ENCODE measurements around the gene GPR146. TPM values are rescaled to one million over a fixed set of nuclear protein-coding genes. Genes with fewer than 3 reads are reported as not detected.

The GPR146 gene
- total RNA-seq, 1 experiment from 2014 or later = 9.2 TPM

DNA sequence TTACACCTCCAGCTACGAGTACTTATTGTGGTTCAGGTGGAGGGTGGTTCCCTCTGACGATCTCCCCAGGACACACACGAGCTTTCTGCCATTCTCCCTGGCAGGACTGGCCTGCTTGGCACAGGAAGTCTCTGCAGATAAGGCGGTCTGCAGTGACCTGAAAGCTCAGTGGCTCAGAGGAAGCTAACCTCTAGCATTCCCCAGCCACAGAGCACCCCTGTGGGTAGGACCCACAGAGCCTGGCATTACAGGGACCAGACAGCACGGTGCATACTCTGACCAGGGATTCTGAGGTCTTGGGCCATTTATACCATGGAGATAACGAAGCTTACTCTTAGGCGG, 1.9 kb upstream of the GPR146 start:
- H2AFZ ChIP-seq (ENCODE audit: low read length) = no peak overlapping the region
- no peaks in the 10 kb centered on the region for H3K36me3 ChIP-seq (ENCODE audit: insufficient read depth, low read length)
- H3K9me3 ChIP-seq (ENCODE audit: low read length) = no peaks in the 10 kb centered on the region
- no peak for DNase-seq
- no peaks in the 10 kb centered on the region for H3K79me2 ChIP-seq (ENCODE audit: low read length)
- H3K4me2 ChIP-seq (ENCODE audit: low read depth, low read length, poor library complexity, severe bottlenecking) = no peak overlapping the region
- H3K27ac ChIP-seq (ENCODE audit: low read length) = no peak overlapping the region
- H3K9me2 ChIP-seq (replicated peaks; ENCODE audit: insufficient read depth, low read length) = no peaks in the 10 kb centered on the region
- no peak overlapping the region for H3K4me3 ChIP-seq (ENCODE audit: low read length)
- H4K20me1 ChIP-seq (ENCODE audit: insufficient read depth, low read depth, low read length) = peaks cover 40% of the 10 kb centered on the region
- no peak overlapping the region for H3K9ac ChIP-seq (ENCODE audit: low read length)
- peaks cover 21% of the 10 kb centered on the region for H3K4me1 ChIP-seq (ENCODE audit: low read length)
- no peaks in the 10 kb centered on the region; the same call in 1 of the 2 replicates for H3K27me3 ChIP-seq (ENCODE audit: low read length)

GRCh38 chr7:1043552-1044188, 676 bp upstream of the GPR146 start:
- Histone ChIP-seq H3K4me1 (ENCODE audit: low read length) (peaks cover 21% of the 10 kb centered on the region), H3K27ac (ENCODE audit: low read length) (no peak overlapping the region), H2AFZ (ENCODE audit: low read length) (no peak overlapping the region), H3K4me2 (ENCODE audit: low read depth, low read length, poor library complexity, severe bottlenecking) (peak overlapping the region; percentile 53), H3K79me2 (ENCODE audit: low read length) (no peaks in the 10 kb centered on the region), H3K9ac (ENCODE audit: low read length) (0 out of 2 replicates have a peak overlapping the region, but pooled peaks have one; percentile 19), H3K27me3 (ENCODE audit: low read length) (no peaks in the 10 kb centered on the region; the same call in 1 of the 2 replicates), H3K9me2 (replicated peaks; ENCODE audit: insufficient read depth, low read length) (no peaks in the 10 kb centered on the region), H4K20me1 (ENCODE audit: insufficient read depth, low read depth, low read length) (peaks cover 53% of the 10 kb centered on the region), H3K9me3 (ENCODE audit: low read length) (no peaks in the 10 kb centered on the region), H3K4me3 (ENCODE audit: low read length) (peak overlapping the region; percentile 14; the same call in 1 of the 2 replicates), H3K36me3 (ENCODE audit: insufficient read depth, low read length) (no peaks in the 10 kb centered on the region)
- DNase-seq = no peak

DNA sequence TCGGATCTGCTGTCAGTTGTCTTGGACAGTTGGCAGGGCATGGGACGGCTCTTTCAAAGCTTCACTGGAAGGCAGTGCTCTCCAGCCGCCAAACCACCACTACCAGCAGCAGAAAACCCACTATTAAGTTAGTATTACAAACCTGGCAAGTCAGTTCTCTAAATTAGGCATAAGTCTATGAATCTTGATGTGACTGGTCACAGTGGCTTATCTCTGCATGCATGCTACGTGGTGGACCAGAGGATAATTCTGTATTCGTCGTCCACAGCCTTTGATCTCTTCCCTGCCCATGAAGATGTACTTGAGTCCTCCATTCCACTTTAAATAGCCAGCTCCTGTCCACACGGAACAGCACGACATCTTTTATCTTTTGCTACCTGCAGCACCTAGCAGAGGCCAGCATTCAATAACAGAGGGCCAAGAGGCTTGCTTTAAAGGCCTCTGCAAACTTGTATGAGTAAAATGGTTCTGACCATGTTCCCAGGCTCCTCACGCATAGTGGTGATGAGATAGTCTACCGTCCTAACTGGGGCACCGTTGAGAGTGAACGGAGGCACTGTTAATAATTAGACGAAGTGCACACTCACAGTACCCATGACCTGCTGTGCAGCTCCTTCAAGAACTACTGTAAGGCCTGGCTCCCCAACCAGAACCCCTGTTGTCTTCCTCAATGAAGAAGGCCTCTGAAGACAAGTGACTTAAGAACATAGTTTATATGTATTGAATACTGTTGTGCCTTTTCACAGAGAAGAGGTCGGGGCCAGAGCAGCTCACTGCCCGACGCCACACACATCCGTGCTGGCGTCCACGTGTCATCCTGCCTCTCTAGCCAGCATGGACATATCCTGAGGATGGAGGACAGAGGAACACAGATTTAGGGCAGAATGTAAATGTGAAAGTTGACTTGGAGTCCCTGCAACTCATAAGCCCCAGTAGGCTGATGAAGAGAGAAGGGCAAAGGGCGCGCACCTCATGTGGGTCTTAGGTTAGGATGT, 1.0 kb downstream of the GPR146 start:
- no peak overlapping the region for H2AFZ ChIP-seq (ENCODE audit: low read length)

DNA sequence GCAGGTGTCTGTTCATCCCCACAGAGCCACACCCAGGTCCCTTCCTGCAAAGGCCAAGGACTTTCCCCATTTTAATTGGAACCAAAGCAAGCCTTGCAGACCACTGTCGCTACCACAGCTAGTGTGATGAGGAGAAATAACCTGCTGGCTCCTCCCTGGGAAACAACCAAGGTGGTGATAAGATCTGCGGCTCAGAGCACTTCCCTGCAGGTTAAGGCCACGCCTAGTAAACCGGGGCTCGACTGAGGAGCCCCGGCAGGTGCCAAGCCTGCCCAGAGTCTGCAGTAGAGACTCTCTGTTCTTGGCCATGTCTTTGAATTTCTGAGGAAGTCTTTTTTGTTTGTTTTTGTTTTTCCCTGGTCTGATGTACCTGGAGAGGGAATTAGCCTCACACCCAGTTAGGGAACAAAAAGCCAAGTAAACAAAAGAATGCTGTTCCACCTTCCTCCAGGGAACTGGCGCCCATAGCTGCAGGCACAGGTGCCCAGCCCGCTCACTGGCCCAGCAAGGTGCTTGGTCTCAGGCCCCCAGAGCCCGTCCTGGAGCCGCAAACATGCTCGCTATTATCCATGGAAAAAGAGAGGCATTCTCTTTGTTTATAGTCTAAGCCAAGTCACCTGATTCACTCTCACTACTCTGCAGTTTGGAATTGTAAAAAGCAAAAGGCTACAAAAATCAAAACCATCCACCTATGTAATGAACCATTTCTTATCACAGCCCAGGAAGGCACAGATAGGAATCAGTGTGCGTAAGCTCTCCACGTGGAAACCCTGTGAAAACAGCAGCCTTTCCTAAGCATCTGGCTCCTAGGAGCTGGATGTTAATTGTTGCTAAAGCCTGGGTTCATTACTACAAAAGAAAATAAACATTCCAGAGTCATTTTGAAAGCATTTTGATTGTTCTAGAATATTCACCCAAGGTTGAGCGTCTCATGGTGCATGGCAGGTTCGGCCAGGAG, 2.7 kb downstream of the GPR146 start:
- Histone ChIP-seq H3K4me2 (ENCODE audit: low read depth, low read length, poor library complexity, severe bottlenecking) (no peak overlapping the region), H3K4me1 (ENCODE audit: low read length) (peaks cover 21% of the 10 kb centered on the region), H2AFZ (ENCODE audit: low read length) (no peak overlapping the region), H3K9ac (ENCODE audit: low read length) (no peak overlapping the region), H4K20me1 (ENCODE audit: insufficient read depth, low read depth, low read length) (peaks cover 72% of the 10 kb centered on the region), H3K9me3 (ENCODE audit: low read length) (no peaks in the 10 kb centered on the region), H3K4me3 (ENCODE audit: low read length) (no peak overlapping the region), H3K79me2 (ENCODE audit: low read length) (no peaks in the 10 kb centered on the region), H3K9me2 (replicated peaks; ENCODE audit: insufficient read depth, low read length) (no peaks in the 10 kb centered on the region), H3K27ac (ENCODE audit: low read length) (no peak overlapping the region), H3K36me3 (ENCODE audit: insufficient read depth, low read length) (no peaks in the 10 kb centered on the region), H3K27me3 (ENCODE audit: low read length) (no peaks in the 10 kb centered on the region; the same call in 1 of the 2 replicates)
- no peak for DNase-seq

More for the DNA sequence above, 1.0 kb downstream of the GPR146 start:
- peaks cover 68% of the 10 kb centered on the region for H4K20me1 ChIP-seq (ENCODE audit: insufficient read depth, low read depth, low read length)
- peak overlapping the region; percentile 97 for H3K4me2 ChIP-seq (ENCODE audit: low read depth, low read length, poor library complexity, severe bottlenecking)
- H3K27me3 ChIP-seq (ENCODE audit: low read length) = no peaks in the 10 kb centered on the region; the same call in 1 of the 2 replicates
- no peak overlapping the region for H3K27ac ChIP-seq (ENCODE audit: low read length)
- peak overlapping the region; percentile 75 for H3K9ac ChIP-seq (ENCODE audit: low read length)
- no peaks in the 10 kb centered on the region for H3K79me2 ChIP-seq (ENCODE audit: low read length)
- DNase-seq = no peak
- peak overlapping the region; percentile 77 for H3K4me3 ChIP-seq (ENCODE audit: low read length)
- no peaks in the 10 kb centered on the region for H3K9me3 ChIP-seq (ENCODE audit: low read length)
- H3K36me3 ChIP-seq (ENCODE audit: insufficient read depth, low read length) = no peaks in the 10 kb centered on the region
- no peaks in the 10 kb centered on the region for H3K9me2 ChIP-seq (replicated peaks; ENCODE audit: insufficient read depth, low read length)
- H3K4me1 ChIP-seq (ENCODE audit: low read length) = peaks cover 21% of the 10 kb centered on the region

DNA sequence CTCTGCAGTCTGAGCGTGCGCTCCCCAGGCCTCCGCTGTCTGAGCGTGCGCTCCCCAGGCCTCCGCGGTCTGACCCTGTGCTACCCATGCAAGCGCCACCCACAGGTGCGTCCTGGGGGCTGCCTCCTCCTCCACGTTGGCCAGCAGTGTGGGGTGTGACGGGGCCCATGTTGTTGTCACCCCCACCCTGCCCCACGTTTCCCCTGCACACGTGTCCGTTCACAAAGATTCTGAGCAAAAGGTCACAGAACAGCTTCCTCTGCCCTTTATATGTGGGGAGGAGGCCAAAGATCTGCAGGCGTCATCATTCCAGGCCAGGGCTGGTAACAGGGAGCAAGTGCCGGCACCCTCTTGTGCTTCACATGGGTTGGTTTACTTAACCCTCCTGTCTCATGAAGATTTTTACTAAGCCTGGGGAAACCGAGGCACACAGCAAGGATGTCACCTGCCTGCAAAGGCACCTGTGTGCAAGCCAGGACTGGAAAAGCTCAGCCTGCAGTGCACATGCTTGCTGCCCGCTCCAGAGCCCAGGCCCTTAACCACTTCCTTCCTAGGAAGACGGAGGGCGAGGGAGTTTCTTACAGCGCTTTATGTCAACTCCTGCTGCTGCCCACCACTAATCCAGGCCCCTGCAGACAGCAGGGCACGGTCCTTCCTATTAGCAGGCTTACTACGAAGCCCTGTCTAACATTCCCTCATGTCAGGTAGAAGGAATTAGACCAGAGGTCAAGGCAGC, 4.8 kb downstream of the GPR146 start:
- no peaks in the 10 kb centered on the region; the same call in 1 of the 2 replicates for H3K27me3 ChIP-seq (ENCODE audit: low read length)
- no peak for DNase-seq
- H3K4me1 ChIP-seq (ENCODE audit: low read length) = peaks cover 14% of the 10 kb centered on the region
- H4K20me1 ChIP-seq (ENCODE audit: insufficient read depth, low read depth, low read length) = peaks cover 69% of the 10 kb centered on the region
- no peak overlapping the region for H3K4me2 ChIP-seq (ENCODE audit: low read depth, low read length, poor library complexity, severe bottlenecking)
- no peak overlapping the region for H3K9ac ChIP-seq (ENCODE audit: low read length)
- no peaks in the 10 kb centered on the region for H3K9me2 ChIP-seq (replicated peaks; ENCODE audit: insufficient read depth, low read length)
- H3K9me3 ChIP-seq (ENCODE audit: low read length) = no peaks in the 10 kb centered on the region
- H3K36me3 ChIP-seq (ENCODE audit: insufficient read depth, low read length) = no peaks in the 10 kb centered on the region
- H2AFZ ChIP-seq (ENCODE audit: low read length) = no peak overlapping the region
- no peak overlapping the region for H3K4me3 ChIP-seq (ENCODE audit: low read length)
- H3K79me2 ChIP-seq (ENCODE audit: low read length) = no peaks in the 10 kb centered on the region
- H3K27ac ChIP-seq (ENCODE audit: low read length) = no peak overlapping the region

DNA sequence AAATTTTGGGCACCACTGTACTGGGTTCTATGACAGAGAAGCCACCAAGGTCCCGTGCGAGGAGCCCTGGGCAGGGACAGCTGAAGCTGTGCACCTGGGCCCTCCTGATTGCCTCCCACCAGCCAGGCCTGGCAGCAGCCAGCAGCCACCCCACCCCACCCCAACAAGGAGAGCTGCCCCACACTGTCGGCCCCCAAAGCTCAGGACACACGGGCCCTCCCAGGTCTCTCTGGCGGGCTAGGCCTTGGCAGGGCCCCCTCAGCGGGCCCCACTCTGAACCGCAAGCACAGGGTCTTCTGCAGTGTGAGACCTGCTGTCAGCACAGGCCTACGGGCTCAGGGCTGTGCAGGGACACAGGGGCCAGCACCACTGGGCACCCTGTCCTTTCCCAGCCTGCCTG, 5.5 kb downstream of the GPR146 start:
- Histone ChIP-seq H2AFZ (ENCODE audit: low read length) (no peak overlapping the region), H3K9me3 (ENCODE audit: low read length) (no peaks in the 10 kb centered on the region), H3K9ac (ENCODE audit: low read length) (no peak overlapping the region), H3K4me2 (ENCODE audit: low read depth, low read length, poor library complexity, severe bottlenecking) (no peak overlapping the region), H3K4me1 (ENCODE audit: low read length) (peaks cover 10% of the 10 kb centered on the region), H3K4me3 (ENCODE audit: low read length) (no peak overlapping the region), H3K27me3 (ENCODE audit: low read length) (no peaks in the 10 kb centered on the region; the same call in 1 of the 2 replicates), H3K27ac (ENCODE audit: low read length) (no peak overlapping the region), H3K36me3 (ENCODE audit: insufficient read depth, low read length) (no peaks in the 10 kb centered on the region), H3K9me2 (replicated peaks; ENCODE audit: insufficient read depth, low read length) (no peaks in the 10 kb centered on the region), H4K20me1 (ENCODE audit: insufficient read depth, low read depth, low read length) (peaks cover 70% of the 10 kb centered on the region), H3K79me2 (ENCODE audit: low read length) (no peaks in the 10 kb centered on the region)
- no peak for DNase-seq

GRCh38 chr7:1050254-1050906, 6.0 kb downstream of the GPR146 start:
- Histone ChIP-seq H3K27ac (ENCODE audit: low read length) (no peak overlapping the region), H3K4me2 (ENCODE audit: low read depth, low read length, poor library complexity, severe bottlenecking) (no peak overlapping the region), H3K9me3 (ENCODE audit: low read length) (no peaks in the 10 kb centered on the region), H3K9me2 (replicated peaks; ENCODE audit: insufficient read depth, low read length) (no peaks in the 10 kb centered on the region), H3K36me3 (ENCODE audit: insufficient read depth, low read length) (no peaks in the 10 kb centered on the region), H3K27me3 (ENCODE audit: low read length) (no peaks in the 10 kb centered on the region), H2AFZ (ENCODE audit: low read length) (no peak overlapping the region), H3K4me1 (ENCODE audit: low read length) (peaks cover 4% of the 10 kb centered on the region), H3K79me2 (ENCODE audit: low read length) (no peaks in the 10 kb centered on the region), H3K9ac (ENCODE audit: low read length) (no peak overlapping the region), H3K4me3 (ENCODE audit: low read length) (no peak overlapping the region), H4K20me1 (ENCODE audit: insufficient read depth, low read depth, low read length) (peaks cover 69% of the 10 kb centered on the region)
- DNase-seq = no peak
